ENCODE data around the gene PAPLN. TPM values are rescaled to one million over a fixed set of nuclear protein-coding genes. Genes with fewer than 3 reads are reported as not detected.

The PAPLN gene
- total and polyA plus RNA-seq, 2 experiments from 2014 or later = 2.8 to 13.2 TPM

- H3K27ac ChIP-seq (ENCODE audit: low read depth) = no peak overlapping the region
- Mint-ChIP-seq H3K4me1 (peaks cover 3% of the 10 kb centered on the region; the same call in 1 of the 3 replicates), H3K36me3 (ENCODE audit: low read depth) (peaks cover 7% of the 10 kb centered on the region; the same call in 2 of the 3 replicates), H3K9me3 (no peaks in the 10 kb centered on the region), H3K4me3 (no peak overlapping the region), H3K27ac (no peak overlapping the region), H3K27me3 (ENCODE audit: insufficient read depth, low read depth, poor library complexity) (peaks cover 6% of the 10 kb centered on the region)
- ATAC-seq (no peak), DNase-seq (ENCODE audit: low spot score) (no peak)
- no peak overlapping the region for H3K4me3 ChIP-seq
- H3K9me2 ChIP-seq (ENCODE audit: insufficient read depth) = no peaks in the 10 kb centered on the region
- no peaks in the 10 kb centered on the region for H3K27me3 ChIP-seq (ENCODE audit: insufficient read depth)
- H3K4me1 ChIP-seq (ENCODE audit: insufficient read depth) = no peaks in the 10 kb centered on the region
- TF ChIP-seq CTCF (conservative IDR thresholded peaks at IDR 0.05; ENCODE audit: low read depth in 2 of 2) = no peak
- TF ChIP-seq ZNF114 (CRISPR knock-in tag; IDR thresholded peaks at IDR 0.05) = no peak
- TF ChIP-seq POLR2AphosphoS5 (IDR thresholded peaks at IDR 0.05; ENCODE audit: low read depth) = no peak
- no peak for TF ChIP-seq ZNF331 (CRISPR knock-in tag; IDR thresholded peaks at IDR 0.05; ENCODE audit: low read depth)
- TF ChIP-seq NANOG (IDR thresholded peaks at IDR 0.05; ENCODE audit: borderline replicate concordance) = no peak
- TF ChIP-seq REST (IDR thresholded peaks at IDR 0.05; ENCODE audit: unreplicated experiment) = no peak
- TF ChIP-seq ZNF462 (CRISPR knock-in tag; IDR thresholded peaks at IDR 0.05) = no peak
- TF ChIP-seq EZH2 (IDR thresholded peaks at IDR 0.05; ENCODE audit: low read depth, unreplicated experiment) = no peak
- TF ChIP-seq CREB1 (CRISPR knock-in tag; IDR thresholded peaks at IDR 0.05; ENCODE audit: low read depth) = no peak
- TF ChIP-seq EZH2phosphoT487 (IDR thresholded peaks at IDR 0.05; ENCODE audit: unreplicated experiment) = no peak
- TF ChIP-seq JUNB (IDR thresholded peaks at IDR 0.05; ENCODE audit: unreplicated experiment) = no peak
- TF ChIP-seq STAT1 (IDR thresholded peaks at IDR 0.05; ENCODE audit: unreplicated experiment) = no peak
- no peak for TF ChIP-seq ETS1 (IDR thresholded peaks at IDR 0.05)
- no peaks in the 10 kb centered on the region for H4K20me1 ChIP-seq (replicated peaks; ENCODE audit: insufficient read depth)
- H3K4me2 ChIP-seq = no peak overlapping the region
- 0 out of 2 replicates have a peak, but pooled peaks cover 3% of the 10 kb centered on the region for H3F3A ChIP-seq (replicated peaks; ENCODE audit: low read depth)
- no peak overlapping the region for H2AFZ ChIP-seq
- H3K36me3 ChIP-seq (ENCODE audit: insufficient read depth) = no peaks in the 10 kb centered on the region
- H3K79me2 ChIP-seq (replicated peaks; ENCODE audit: insufficient read depth) = no peaks in the 10 kb centered on the region
These were observed 14.4 kb downstream of the PAPLN start for GRCh38 chr14:73251516-73252215.

Data from GM23338 (cell line).